GM10266 (cell line): ENCODE results near the gene KCNK15.

Experiments used
- DNase-seq: peaks from one replicate; pipeline ENCODE4 v3.0.0; 2012; ENCODE audit errors: extremely low spot score
- TF ChIP-seq, protein P1 (sequence below): IDR thresholded peaks from 2 replicates; pipeline ENCODE4 v1.5.1; 2012; ENCODE audit warnings: mild to moderate bottlenecking, low read depth; ENCODE audit not compliant: control insufficient read depth, insufficient read depth; ENCODE audit errors: missing control alignments

The KCNK15 gene

DNA sequence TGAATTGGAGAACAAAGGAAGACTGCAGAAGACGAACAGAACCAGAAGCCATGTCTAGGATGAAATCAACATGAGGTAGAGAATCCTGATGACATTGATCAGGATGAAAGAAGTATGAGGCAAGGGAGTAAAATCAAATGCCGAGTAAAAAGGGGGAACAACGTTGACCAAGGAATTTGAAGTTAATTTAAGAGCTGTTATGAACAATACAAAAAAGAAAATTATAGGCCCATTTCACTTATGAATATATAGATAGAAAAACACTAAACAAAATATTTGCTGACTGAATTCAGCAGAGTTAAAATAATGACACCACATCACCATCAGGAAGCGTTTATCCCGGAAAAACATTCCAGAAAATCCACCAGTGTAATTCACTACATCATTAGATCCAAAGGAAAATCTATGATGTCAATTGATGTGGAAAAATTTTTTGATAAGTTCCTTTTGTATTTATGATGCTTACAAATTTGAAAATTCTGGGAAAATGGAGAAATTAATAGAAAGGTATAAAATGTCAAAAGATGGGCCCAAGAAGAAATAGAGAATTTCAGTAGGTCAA is 38.6 kb upstream of the KCNK15 start:
- no peak for DNase-seq
- TF ChIP-seq, protein P1, sequence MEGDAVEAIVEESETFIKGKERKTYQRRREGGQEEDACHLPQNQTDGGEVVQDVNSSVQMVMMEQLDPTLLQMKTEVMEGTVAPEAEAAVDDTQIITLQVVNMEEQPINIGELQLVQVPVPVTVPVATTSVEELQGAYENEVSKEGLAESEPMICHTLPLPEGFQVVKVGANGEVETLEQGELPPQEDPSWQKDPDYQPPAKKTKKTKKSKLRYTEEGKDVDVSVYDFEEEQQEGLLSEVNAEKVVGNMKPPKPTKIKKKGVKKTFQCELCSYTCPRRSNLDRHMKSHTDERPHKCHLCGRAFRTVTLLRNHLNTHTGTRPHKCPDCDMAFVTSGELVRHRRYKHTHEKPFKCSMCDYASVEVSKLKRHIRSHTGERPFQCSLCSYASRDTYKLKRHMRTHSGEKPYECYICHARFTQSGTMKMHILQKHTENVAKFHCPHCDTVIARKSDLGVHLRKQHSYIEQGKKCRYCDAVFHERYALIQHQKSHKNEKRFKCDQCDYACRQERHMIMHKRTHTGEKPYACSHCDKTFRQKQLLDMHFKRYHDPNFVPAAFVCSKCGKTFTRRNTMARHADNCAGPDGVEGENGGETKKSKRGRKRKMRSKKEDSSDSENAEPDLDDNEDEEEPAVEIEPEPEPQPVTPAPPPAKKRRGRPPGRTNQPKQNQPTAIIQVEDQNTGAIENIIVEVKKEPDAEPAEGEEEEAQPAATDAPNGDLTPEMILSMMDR, result no peak

- TF ChIP-seq, protein P1, result no peak
- DNase-seq, result no peak
Measured at GRCh38 chr20:44709380-44709779, 36.3 kb upstream of the KCNK15 start.

GRCh38 chr20:44709797-44710196 is 35.9 kb upstream of the KCNK15 start:
- TF ChIP-seq, protein P1, result no peak
- no peak for DNase-seq

DNA sequence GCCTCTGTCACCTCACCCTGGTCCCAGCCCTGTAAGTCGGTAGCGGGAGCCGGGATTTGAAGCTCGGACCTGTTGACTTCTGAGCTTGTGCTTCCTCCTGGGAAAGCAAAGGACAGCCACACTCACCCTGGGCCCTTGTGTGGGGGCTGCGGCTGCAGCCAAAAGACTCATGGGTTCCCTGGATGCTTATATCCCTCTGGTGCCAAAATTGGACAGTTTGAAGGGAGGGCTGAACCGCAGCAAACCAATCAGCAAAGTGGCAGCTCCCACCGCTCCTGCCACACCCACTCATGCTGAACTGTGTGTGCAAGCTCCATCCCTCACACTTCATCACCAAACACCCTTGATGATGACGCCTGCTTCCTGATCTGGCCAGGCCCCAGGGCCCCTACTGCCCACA is 34.4 kb upstream of the KCNK15 start:
- TF ChIP-seq, protein P1, result no peak
- no peak for DNase-seq

- TF ChIP-seq, protein P1, result no peak
- DNase-seq, result no peak
Measured at GRCh38 chr20:44714102-44714700, 31.5 kb upstream of the KCNK15 start.

GRCh38 chr20:44714701-44715498 is 30.8 kb upstream of the KCNK15 start, which contains the start of gene CCN5:
CCN5 (plus strand) TSS chr20:44715369; CDS start chr20:44715391, 22 bp downstream.
- TF ChIP-seq, protein P1, result no peak
- no peak for DNase-seq
